Measurements from ENCODE around the gene PRKCA.

- no peak for TF ChIP-seq NR2C2 (IDR thresholded peaks at IDR 0.05; ENCODE audit: borderline replicate concordance, control insufficient read depth, insufficient read length, low read depth)
- TF ChIP-seq CTCF (IDR thresholded peaks at IDR 0.05 in 2 of 3, conservative IDR thresholded peaks at IDR 0.05 in 1 of 3; ENCODE audit: control insufficient read depth in 2 of 3, extremely low read depth in 1 of 3, insufficient read depth in 1 of 3, low read depth in 3 of 3, low read length in 3 of 3): no peak
- no peak for TF ChIP-seq GABPA (IDR thresholded peaks at IDR 0.05; ENCODE audit: low read depth)
- no peak for TF ChIP-seq CHD4 (IDR thresholded peaks at IDR 0.05)
These were observed 189.7 kb downstream of the PRKCA start for GRCh38 chr17:66492080-66492479.

All from GM12878 (cell line).